ENCODE results near the gene MSL2. TPM values are rescaled to one million over a fixed set of nuclear protein-coding genes. Genes with fewer than 3 reads are reported as not detected.
"Not testable (repeated sequence)": the region's sequence is repeated elsewhere in the genome, so short reads cannot be mapped to it uniquely, and the experiment has no call there.

MSL2 gene
- total RNA-seq, 1 experiment from 2014 or later: 28.5 TPM

GRCh38 chr3:136122006-136122405, 74.1 kb downstream of the MSL2 start:
- H3K9me3 Mint-ChIP-seq (ENCODE audit: unreplicated experiment): peaks cover 9% of the 10 kb centered on the region
- Histone ChIP-seq H3K27me3 (replicated peaks; ENCODE audit: control insufficient read depth, insufficient read depth, low read length) (no peaks in the 10 kb centered on the region), H3K36me3 (ENCODE audit: control insufficient read depth, insufficient read depth, low read length) (no peaks in the 10 kb centered on the region), H3K4me1 (no peaks in the 10 kb centered on the region), H3K9me3 (no peaks in the 10 kb centered on the region), H3K4me3 (ENCODE audit: low read depth, low read length) (no peak overlapping the region)
- CTCF ChIA-PET: no interaction called here
- H3K27me3 Mint-ChIP-seq (ENCODE audit: insufficient read depth, unreplicated experiment): no peaks in the 10 kb centered on the region
- BruUV-seq (replicated peaks): no TSS peak
- no peak for TF ChIP-seq CTCF (IDR thresholded peaks at IDR 0.05; ENCODE audit: insufficient read depth in 1 of 2, low read depth in 1 of 2, low read length in 1 of 2, severe bottlenecking in 1 of 2, unreplicated experiment in 1 of 2)
- POLR2A ChIA-PET: no interaction called here
- DNase-seq: no peak
- H3K27ac Mint-ChIP-seq (ENCODE audit: unreplicated experiment): no peak overlapping the region
- H3K4me3 Mint-ChIP-seq (ENCODE audit: unreplicated experiment): no peak overlapping the region
- no peaks in the 10 kb centered on the region for H3K4me1 Mint-ChIP-seq (ENCODE audit: low read depth, unreplicated experiment)
- intact Hi-C loops (cut with micrococcal nuclease; ENCODE audit: unreplicated experiment): no loop called here
- H3K36me3 Mint-ChIP-seq (ENCODE audit: insufficient read depth, unreplicated experiment): peaks cover 9% of the 10 kb centered on the region

- H3K4me3 Mint-ChIP-seq (ENCODE audit: unreplicated experiment): no peak overlapping the region
- intact Hi-C loops (cut with micrococcal nuclease; ENCODE audit: unreplicated experiment): no loop called here
- no peak for TF ChIP-seq CTCF (IDR thresholded peaks at IDR 0.05; ENCODE audit: insufficient read depth in 1 of 2, low read depth in 1 of 2, low read length in 1 of 2, severe bottlenecking in 1 of 2, unreplicated experiment in 1 of 2)
Measured at GRCh38 chr3:136120373-136121348, 75.5 kb downstream of the MSL2 start.

GRCh38 chr3:136119783-136120182, 76.4 kb downstream of the MSL2 start:
- peaks cover 22% of the 10 kb centered on the region for H3K9me3 Mint-ChIP-seq (ENCODE audit: unreplicated experiment)
- H3K9me3 ChIP-seq; H3K36me3 Mint-ChIP-seq (ENCODE audit: insufficient read depth, unreplicated experiment); H3K4me1 Mint-ChIP-seq (ENCODE audit: low read depth, unreplicated experiment); H3K4me1 ChIP-seq; H3K36me3 ChIP-seq (ENCODE audit: control insufficient read depth, insufficient read depth, low read length); H3K27me3 ChIP-seq (replicated peaks; ENCODE audit: control insufficient read depth, insufficient read depth, low read length); H3K4me3 ChIP-seq (ENCODE audit: low read depth, low read length); H3K4me3 Mint-ChIP-seq (ENCODE audit: unreplicated experiment); BruUV-seq (replicated peaks); H3K27ac Mint-ChIP-seq (ENCODE audit: unreplicated experiment); POLR2A ChIA-PET; CTCF ChIA-PET; DNase-seq; H3K27me3 Mint-ChIP-seq (ENCODE audit: insufficient read depth, unreplicated experiment); intact Hi-C loops (cut with micrococcal nuclease; ENCODE audit: unreplicated experiment): not testable (repeated sequence)

More at GRCh38 chr3:136120373-136121348, 75.5 kb downstream of the MSL2 start:
- Mint-ChIP-seq H3K9me3 (ENCODE audit: unreplicated experiment) (peaks cover 15% of the 10 kb centered on the region), H3K27ac (ENCODE audit: unreplicated experiment) (no peak overlapping the region), H3K4me1 (ENCODE audit: low read depth, unreplicated experiment) (no peaks in the 10 kb centered on the region), H3K27me3 (ENCODE audit: insufficient read depth, unreplicated experiment) (no peaks in the 10 kb centered on the region), H3K36me3 (ENCODE audit: insufficient read depth, unreplicated experiment) (peaks cover 8% of the 10 kb centered on the region)
- H3K4me1 ChIP-seq: no peaks in the 10 kb centered on the region
- H3K36me3 ChIP-seq (ENCODE audit: control insufficient read depth, insufficient read depth, low read length): no peaks in the 10 kb centered on the region
- H3K4me3 ChIP-seq (ENCODE audit: low read depth, low read length): no peak overlapping the region
- CTCF ChIA-PET: no interaction called here
- POLR2A ChIA-PET: no interaction called here
- H3K9me3 ChIP-seq: no peaks in the 10 kb centered on the region
- H3K27me3 ChIP-seq (replicated peaks; ENCODE audit: control insufficient read depth, insufficient read depth, low read length): no peaks in the 10 kb centered on the region
- no peak for DNase-seq
- no TSS peak for BruUV-seq (replicated peaks)

- H3K27ac Mint-ChIP-seq (ENCODE audit: unreplicated experiment); intact Hi-C loops (cut with micrococcal nuclease; ENCODE audit: unreplicated experiment); POLR2A ChIA-PET; H3K36me3 Mint-ChIP-seq (ENCODE audit: insufficient read depth, unreplicated experiment); H3K27me3 Mint-ChIP-seq (ENCODE audit: insufficient read depth, unreplicated experiment); BruUV-seq (replicated peaks); CTCF ChIA-PET; H3K36me3 ChIP-seq (ENCODE audit: control insufficient read depth, insufficient read depth, low read length); H3K4me3 ChIP-seq (ENCODE audit: low read depth, low read length); H3K4me1 ChIP-seq; H3K27me3 ChIP-seq (replicated peaks; ENCODE audit: control insufficient read depth, insufficient read depth, low read length); DNase-seq; H3K4me3 Mint-ChIP-seq (ENCODE audit: unreplicated experiment); H3K4me1 Mint-ChIP-seq (ENCODE audit: low read depth, unreplicated experiment); H3K9me3 ChIP-seq: not testable (repeated sequence)
- H3K9me3 Mint-ChIP-seq (ENCODE audit: unreplicated experiment): peaks cover 22% of the 10 kb centered on the region
Measured at GRCh38 chr3:136119332-136119731, 76.8 kb downstream of the MSL2 start.

Data from Caco-2 (cell line).